ENCODE results near the gene ARID5B.

Gene ARID5B

GRCh38 chr10:61882621-61883370, 18.7 kb upstream of the ARID5B start:
- peak in 1 of 2 donors; percentile 38 for DNase-seq (ENCODE audit: low read depth in 1 of 2, low spot score in 1 of 2)

- no peak for DNase-seq (ENCODE audit: low read depth in 1 of 2, low spot score in 1 of 2)
Observed at GRCh38 chr10:61883371-61884025, 18.0 kb upstream of the ARID5B start.

- no peak for DNase-seq (ENCODE audit: low read depth in 1 of 2, low spot score in 1 of 2)
Observed at GRCh38 chr10:61887772-61888171, 13.7 kb upstream of the ARID5B start.

GRCh38 chr10:61888744-61889143, 12.8 kb upstream of the ARID5B start:
- DNase-seq (ENCODE audit: low read depth in 1 of 2, low spot score in 1 of 2) = no peak

- no peak for DNase-seq (ENCODE audit: low read depth in 1 of 2, low spot score in 1 of 2)
Observed at GRCh38 chr10:61890430-61890829, 11.1 kb upstream of the ARID5B start.

GRCh38 chr10:61890881-61891409, 10.6 kb upstream of the ARID5B start:
- no peak for DNase-seq (ENCODE audit: low read depth in 1 of 2, low spot score in 1 of 2)

GRCh38 chr10:61891906-61892585, 9.5 kb upstream of the ARID5B start:
- DNase-seq (ENCODE audit: low read depth in 1 of 2, low spot score in 1 of 2) = no peak

GRCh38 chr10:61892961-61893360, 8.5 kb upstream of the ARID5B start:
- no peak for DNase-seq (ENCODE audit: low read depth in 1 of 2, low spot score in 1 of 2)

- DNase-seq (ENCODE audit: low read depth in 1 of 2, low spot score in 1 of 2) = no peak
Observed at GRCh38 chr10:61894133-61894532, 7.4 kb upstream of the ARID5B start.

GRCh38 chr10:61895898-61896600, 5.5 kb upstream of the ARID5B start:
- DNase-seq (ENCODE audit: low read depth in 1 of 2, low spot score in 1 of 2) = no peak

GRCh38 chr10:61896854-61897661, 4.4 kb upstream of the ARID5B start:
- DNase-seq (ENCODE audit: low read depth in 1 of 2, low spot score in 1 of 2) = peak in 1 of 2 donors; percentile 21

- no peak for DNase-seq (ENCODE audit: low read depth in 1 of 2, low spot score in 1 of 2)
Observed at GRCh38 chr10:61897671-61898434, 3.6 kb upstream of the ARID5B start.

GRCh38 chr10:61898435-61898778, 3.1 kb upstream of the ARID5B start:
- no peak for DNase-seq (ENCODE audit: low read depth in 1 of 2, low spot score in 1 of 2)

GRCh38 chr10:61899069-61899531, 2.4 kb upstream of the ARID5B start:
- DNase-seq (ENCODE audit: low read depth in 1 of 2, low spot score in 1 of 2) = no peak

- no peak for DNase-seq (ENCODE audit: low read depth in 1 of 2, low spot score in 1 of 2)
Observed at GRCh38 chr10:61899663-61899996, 1.9 kb upstream of the ARID5B start.

GRCh38 chr10:61899997-61900828, 1.3 kb upstream of the ARID5B start:
- DNase-seq (ENCODE audit: low read depth in 1 of 2, low spot score in 1 of 2) = peak in 1 of 2 donors; percentile 42

GRCh38 chr10:61901829-61902444, 438 bp downstream of the ARID5B start:
- peak in 1 of 2 donors; percentile 2 for DNase-seq (ENCODE audit: low read depth in 1 of 2, low spot score in 1 of 2)

GRCh38 chr10:61902445-61903220, 1.1 kb downstream of the ARID5B start:
- DNase-seq (ENCODE audit: low read depth in 1 of 2, low spot score in 1 of 2) = peak in 1 of 2 donors; percentile 44

Measured in stimulated activated CD4-positive, alpha-beta T cell treated with anti-CD3 and anti-CD28 coated beads, Interleukin-15, amount 100 ng/mL, for 1 hour (primary cell).